AG04450 (cell line): ENCODE measurements around the gene MZF1. TPM values are rescaled to one million over a fixed set of nuclear protein-coding genes. Genes with fewer than 3 reads are reported as not detected.

Experiments
- CTCF ChIA-PET: fragments of 300-600, 350-600 bp; formaldehyde crosslinking; extraction: SDS; loops from one replicate; lab custom pipeline; 2022; ENCODE audit warnings: antibody characterized with exemption, inconsistent platforms; lab: Charles Lee
- POLR2A ChIA-PET: fragments of 350-600 bp; formaldehyde crosslinking; extraction: SDS; loops from one replicate; lab custom pipeline; 2021; ENCODE audit warnings: antibody characterized with exemption, inconsistent platforms; lab: Yijun Ruan, JAX
- DNase-seq: peaks from one replicate; pipeline ENCODE4 v3.0.0-alpha.2; 2011; ENCODE audit warnings: low read depth, low spot score
- H3K27ac ChIP-seq: one replicate; pipeline ENCODE4 v1.5.1; 2012; ENCODE audit warnings: low read depth, low read length, control low read depth
- H3K27me3 ChIP-seq: one replicate; pipeline ENCODE4 v1.6.0; 2012; ENCODE audit warnings: low read length; ENCODE audit not compliant: control insufficient read depth, insufficient read depth
- H3K4me3 ChIP-seq: 2 replicates; pipeline ENCODE4 v1.5.1; 2011; ENCODE audit warnings: mild to moderate bottlenecking, low read depth, low read length, control low read depth
- H3K9me3 ChIP-seq: 2 replicates; pipeline ENCODE4 v1.5.1; 2012; ENCODE audit warnings: low read length; ENCODE audit not compliant: control insufficient read depth, insufficient read depth
- polyA plus RNA-seq: library from polyadenylated mRNA; depleted of rRNA; stranded (reverse); fragments of >200 nt; gene quantifications from 2 replicates; pipeline ENCODE4 v1.2.3, GENCODE V29; 2011
- TF ChIP-seq, protein P1 (sequence below): IDR thresholded peaks from 2 replicates; pipeline ENCODE4 v1.5.1; 2011; ENCODE audit warnings: low read depth, low read length, control low read depth, inconsistent platforms

MZF1 gene
- polyA plus RNA-seq, 1 experiment, result 5.5 TPM

DNA sequence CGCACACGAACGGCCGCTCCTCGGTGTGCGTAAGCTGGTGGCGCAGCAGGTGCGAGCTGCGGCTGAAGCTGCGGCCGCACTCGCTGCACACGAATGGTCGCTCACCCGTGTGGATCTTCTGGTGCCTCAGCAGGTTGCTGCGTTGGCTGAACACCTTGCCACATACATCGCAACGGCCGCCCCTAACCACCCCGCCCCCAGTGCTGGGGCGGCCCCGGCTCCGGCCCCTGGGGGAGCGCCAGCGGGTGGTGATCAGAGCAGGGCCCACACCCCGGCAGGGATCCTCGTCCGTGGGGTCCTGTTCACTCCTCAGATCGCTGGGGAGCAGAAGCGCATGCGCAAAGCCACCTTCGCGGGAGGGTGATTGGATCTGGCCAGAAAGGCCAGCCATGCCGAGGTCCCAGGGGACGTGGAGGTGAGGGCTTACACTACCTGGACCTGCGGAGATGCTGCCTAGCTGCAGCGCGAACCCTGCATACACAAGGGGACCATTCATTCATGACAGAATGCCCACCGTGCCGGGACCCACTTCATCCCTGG, 10.0 kb downstream of the MZF1 start:
- POLR2A ChIA-PET, result interaction anchor here (0.6 to 1.6 kb wide), 3 partner anchors 9 to 77 kb away, joined by 3 to 10 read pairs (median 6); partner anchors contain the start of gene ZBTB45
- CTCF ChIA-PET, result no interaction called here
- DNase-seq, result no peak

DNA sequence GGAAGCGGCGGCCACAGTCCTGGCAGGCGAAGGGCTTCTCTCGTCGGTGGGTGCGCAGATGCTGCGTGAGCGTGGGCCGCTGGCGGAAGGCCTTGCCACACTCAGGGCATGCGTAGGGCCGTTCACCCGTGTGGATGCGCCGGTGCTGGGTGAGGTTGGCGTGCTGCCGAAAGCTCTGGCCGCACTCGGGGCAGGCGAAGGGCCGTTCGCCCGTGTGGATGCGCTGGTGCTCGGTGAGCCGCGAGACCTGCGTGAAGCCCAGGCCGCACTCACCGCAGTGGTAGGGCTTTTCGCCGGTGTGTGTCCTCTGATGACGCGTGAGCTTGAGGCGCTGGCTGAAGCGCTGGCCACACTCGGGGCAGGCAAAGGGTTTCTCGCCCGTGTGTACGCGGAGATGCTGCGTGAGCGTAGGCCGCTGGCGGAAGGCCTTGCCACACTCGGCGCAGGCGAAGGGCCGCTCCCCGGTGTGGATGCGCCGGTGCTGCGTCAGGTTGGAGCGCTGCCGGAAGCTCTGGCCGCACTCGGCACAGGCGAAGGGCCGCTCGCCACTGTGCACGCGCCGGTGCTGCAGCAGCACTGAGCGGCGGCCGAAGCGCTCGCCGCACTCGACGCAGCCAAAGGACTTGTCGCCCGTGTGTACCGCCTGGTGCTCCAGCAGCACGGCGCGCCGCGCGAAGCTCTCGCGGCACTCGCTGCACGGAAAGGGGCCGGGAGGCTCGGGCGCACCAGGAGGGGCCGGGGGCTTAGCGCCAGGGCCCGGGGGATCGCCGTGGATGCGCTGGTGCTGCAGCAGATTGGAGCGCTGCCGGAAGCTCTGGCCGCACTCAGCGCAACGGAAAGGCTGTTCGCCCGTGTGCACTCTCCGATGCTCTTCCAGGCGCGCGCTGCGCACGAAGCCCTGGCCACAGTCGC, 10.8 kb downstream of the MZF1 start:
- no peak overlapping the region for H3K27ac ChIP-seq
- peaks cover 2% of the 10 kb centered on the region for H3K27me3 ChIP-seq
- TF ChIP-seq, protein P1, sequence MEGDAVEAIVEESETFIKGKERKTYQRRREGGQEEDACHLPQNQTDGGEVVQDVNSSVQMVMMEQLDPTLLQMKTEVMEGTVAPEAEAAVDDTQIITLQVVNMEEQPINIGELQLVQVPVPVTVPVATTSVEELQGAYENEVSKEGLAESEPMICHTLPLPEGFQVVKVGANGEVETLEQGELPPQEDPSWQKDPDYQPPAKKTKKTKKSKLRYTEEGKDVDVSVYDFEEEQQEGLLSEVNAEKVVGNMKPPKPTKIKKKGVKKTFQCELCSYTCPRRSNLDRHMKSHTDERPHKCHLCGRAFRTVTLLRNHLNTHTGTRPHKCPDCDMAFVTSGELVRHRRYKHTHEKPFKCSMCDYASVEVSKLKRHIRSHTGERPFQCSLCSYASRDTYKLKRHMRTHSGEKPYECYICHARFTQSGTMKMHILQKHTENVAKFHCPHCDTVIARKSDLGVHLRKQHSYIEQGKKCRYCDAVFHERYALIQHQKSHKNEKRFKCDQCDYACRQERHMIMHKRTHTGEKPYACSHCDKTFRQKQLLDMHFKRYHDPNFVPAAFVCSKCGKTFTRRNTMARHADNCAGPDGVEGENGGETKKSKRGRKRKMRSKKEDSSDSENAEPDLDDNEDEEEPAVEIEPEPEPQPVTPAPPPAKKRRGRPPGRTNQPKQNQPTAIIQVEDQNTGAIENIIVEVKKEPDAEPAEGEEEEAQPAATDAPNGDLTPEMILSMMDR, result no peak
- CTCF ChIA-PET, result no interaction called here
- H3K9me3 ChIP-seq, result peaks cover 4% of the 10 kb centered on the region; the same call in 1 of the 2 replicates
- no peak for DNase-seq
- POLR2A ChIA-PET, result interaction anchor here (0.6 to 1.6 kb wide), 5 partner anchors 9 to 76 kb away, joined by 3 to 10 read pairs (median 3); partner anchors contain the start of genes TRIM28 and ZBTB45
- peak overlapping the region; percentile 52 for H3K4me3 ChIP-seq

More for the DNA sequence above, 10.0 kb downstream of the MZF1 start:
- Histone ChIP-seq H3K4me3 (peak overlapping the region; percentile 52), H3K27me3 (peaks cover 2% of the 10 kb centered on the region), H3K9me3 (peaks cover 4% of the 10 kb centered on the region; the same call in 1 of the 2 replicates), H3K27ac (no peak overlapping the region)
- TF ChIP-seq, protein P1, result no peak

DNA sequence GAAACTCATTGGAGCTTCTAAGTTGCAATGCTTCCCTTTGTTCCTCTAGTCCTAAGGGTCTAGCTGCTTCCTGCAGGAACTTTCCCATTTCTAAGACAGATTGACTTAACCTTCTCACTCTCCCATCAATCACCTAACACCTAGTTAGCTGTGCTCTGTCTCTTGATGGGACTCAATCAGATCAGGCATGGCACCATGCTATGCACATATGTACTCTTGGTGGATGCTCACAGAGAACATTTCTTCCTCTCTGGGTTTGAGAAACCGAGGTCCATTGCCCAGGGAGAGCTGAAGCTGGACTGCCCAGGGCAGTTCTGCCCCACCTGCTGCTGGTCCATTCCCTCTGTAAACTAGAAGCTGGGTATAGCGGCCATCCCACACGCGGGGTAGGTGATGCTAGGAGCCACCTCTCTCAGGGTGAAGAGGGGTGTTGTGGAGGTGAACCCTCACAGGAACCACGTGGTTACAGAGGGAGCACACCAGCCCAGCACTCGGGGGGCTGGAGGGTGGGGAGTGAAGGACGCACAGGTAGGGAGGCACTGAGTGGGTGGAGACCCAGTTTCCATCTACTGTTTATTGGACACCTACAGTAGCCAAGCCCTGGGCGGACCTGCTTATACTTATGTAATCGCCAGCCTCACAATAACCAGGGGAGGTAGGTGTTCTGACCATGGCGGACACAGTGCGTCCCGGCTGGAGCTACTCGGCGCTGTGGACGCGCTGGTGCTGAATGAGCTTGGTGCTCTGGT, 11.6 kb downstream of the MZF1 start:
- no peak overlapping the region; the same call in 1 of the 2 replicates for H3K4me3 ChIP-seq
- POLR2A ChIA-PET, result interaction anchor here (0.8 to 1.6 kb wide), 3 partner anchors 10 to 42 kb away, joined by 3 to 6 read pairs (median 3); partner anchors contain the start of genes TRIM28 and ZBTB45
- CTCF ChIA-PET, result no interaction called here
- TF ChIP-seq, protein P1, result no peak
- peaks cover 4% of the 10 kb centered on the region; the same call in 1 of the 2 replicates for H3K9me3 ChIP-seq
- DNase-seq, result no peak
- no peak overlapping the region for H3K27ac ChIP-seq
- H3K27me3 ChIP-seq, result peaks cover 2% of the 10 kb centered on the region

DNA sequence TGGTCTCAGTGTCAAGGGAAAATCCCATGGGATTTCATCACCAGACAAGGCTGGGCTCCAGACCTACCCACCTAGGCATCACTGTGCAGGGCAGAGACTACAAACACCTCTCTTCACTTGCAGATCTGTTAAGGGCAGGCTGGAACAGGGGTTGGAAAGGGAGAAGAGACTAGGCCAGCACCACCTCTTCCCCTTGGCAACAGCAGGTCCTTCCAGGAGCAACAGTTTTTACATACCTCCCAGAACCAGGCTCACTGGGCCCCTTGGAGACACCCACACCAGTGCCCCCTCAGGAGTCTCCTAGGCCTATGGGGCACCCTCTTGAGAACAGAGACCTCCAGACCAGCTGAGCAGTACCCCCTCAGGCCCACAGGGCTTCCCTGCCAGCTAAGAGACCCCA, 12.2 kb downstream of the MZF1 start:
- H3K9me3 ChIP-seq, result peaks cover 4% of the 10 kb centered on the region; the same call in 1 of the 2 replicates
- ChIA-PET CTCF (no interaction called here), POLR2A (no interaction called here)
- DNase-seq, result no peak
- peaks cover 2% of the 10 kb centered on the region for H3K27me3 ChIP-seq
- no peak overlapping the region for H3K27ac ChIP-seq
- TF ChIP-seq, protein P1, result no peak
- H3K4me3 ChIP-seq, result no peak overlapping the region
